Stimulated activated naive CD8-positive, alpha-beta T cell treated with anti-CD3 and anti-CD28 coated beads, Interleukin-15, amount 100 ng/mL, for 72 hours (primary cell): ENCODE measurements around the gene SNX13.
A peak's percentile ranks its signal among the peaks of the same experiment; 100 is the strongest.

ENCODE experiments used
- ATAC-seq: fragments of 150-1000 bp; cut with Tn5 transposase; 2 replicates; pipeline ENCODE4 v1.10.0; 2021; ENCODE audit warnings: mild to moderate bottlenecking, moderate library complexity
- DNase-seq, 2 donors: peaks; one replicate each; pipeline ENCODE4 v3.0.0; 2021 to 2022
- H3K27ac Mint-ChIP-seq, 2 donors: one replicate each; pipeline ENCODE4 v1.8.0; 2022; ENCODE audit warnings: mild to moderate bottlenecking in 2 of 2, mixed read lengths in 2 of 2, moderate library complexity in 2 of 2
- H3K27me3 Mint-ChIP-seq: one replicate; pipeline ENCODE4 v1.8.0; 2022; ENCODE audit warnings: mixed read lengths
- H3K4me1 Mint-ChIP-seq: one replicate; pipeline ENCODE4 v1.8.0; 2022; ENCODE audit warnings: mild to moderate bottlenecking, mixed read lengths
- H3K4me3 Mint-ChIP-seq, 2 donors: one replicate each; pipeline ENCODE4 v1.8.0; 2022; ENCODE audit warnings: mild to moderate bottlenecking in 2 of 2, mixed read lengths in 2 of 2, moderate library complexity in 1 of 2
- H3K9me3 Mint-ChIP-seq, 2 donors: one replicate each; pipeline ENCODE4 v1.8.0; 2022; ENCODE audit warnings: mixed read lengths in 2 of 2

Gene SNX13

DNA sequence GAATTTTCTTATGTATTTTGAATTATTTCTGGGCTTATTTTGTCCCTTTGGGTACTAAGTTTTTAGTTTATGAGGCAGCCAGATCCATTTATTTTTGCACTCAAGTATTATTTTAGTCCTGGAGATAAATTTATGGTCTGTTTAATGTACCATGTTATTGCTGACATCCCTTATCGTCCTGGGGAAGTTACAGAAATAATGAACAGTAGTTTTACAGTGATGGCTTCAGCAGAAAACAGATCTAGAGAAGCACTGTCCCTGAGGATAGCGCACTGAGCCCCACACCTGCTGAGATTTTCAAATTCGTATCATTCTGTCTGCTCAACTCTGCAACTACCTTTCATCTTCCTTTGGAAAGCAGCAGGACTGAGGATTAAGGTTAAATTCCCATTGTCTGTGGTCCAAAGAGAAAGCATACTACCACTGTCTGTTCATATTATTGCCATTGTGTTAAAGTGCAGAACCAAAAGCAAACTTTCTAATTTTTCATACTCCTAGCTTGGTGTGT lies 168.3 kb downstream of the SNX13 start:
- H3K27ac Mint-ChIP-seq = peak overlapping the region in 1 of 2 donors; percentile 31
- H3K4me1 Mint-ChIP-seq = peaks cover 7% of the 10 kb centered on the region
- no peak overlapping the region for H3K4me3 Mint-ChIP-seq
- ATAC-seq = no peak
- peaks cover 0 to under 1% of the 10 kb centered on the region in 2 donors for H3K9me3 Mint-ChIP-seq
- no peak for DNase-seq
- no peaks in the 10 kb centered on the region for H3K27me3 Mint-ChIP-seq

DNA sequence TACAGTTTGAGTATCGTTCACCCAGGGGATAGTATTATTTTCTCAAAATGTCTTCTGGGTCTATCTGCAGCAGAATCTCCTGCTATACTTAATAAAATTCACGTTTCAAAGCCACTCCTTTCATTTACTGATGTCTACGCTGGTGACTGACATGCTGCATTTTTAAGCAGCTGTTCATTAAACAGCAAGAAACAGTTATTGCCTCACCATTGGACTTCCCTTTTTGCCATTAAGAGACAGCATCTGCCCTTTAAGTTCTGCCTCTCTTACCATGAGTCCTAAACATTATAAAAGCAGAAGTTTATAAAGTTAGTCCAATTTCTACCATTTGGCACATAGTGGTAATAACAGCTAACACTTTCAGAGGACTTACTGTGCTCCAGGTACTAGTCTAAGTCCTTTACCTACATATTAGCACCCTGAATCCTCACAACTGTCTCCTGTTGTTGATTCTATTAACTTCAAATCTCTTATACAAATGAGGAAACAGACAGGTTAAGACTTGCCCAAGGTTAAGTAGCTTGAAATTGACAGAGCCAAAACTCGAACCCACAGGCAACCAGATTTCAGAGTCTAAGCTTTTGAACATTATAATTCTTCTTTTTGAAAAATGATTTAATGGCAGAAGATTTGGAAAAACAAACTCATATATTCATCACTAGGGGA lies 169.5 kb downstream of the SNX13 start:
- Mint-ChIP-seq H3K27ac (no peak overlapping the region), H3K4me3 (no peak overlapping the region), H3K4me1 (peaks cover 7% of the 10 kb centered on the region), H3K27me3 (no peaks in the 10 kb centered on the region), H3K9me3 (peaks cover 0 to 7% of the 10 kb centered on the region in 2 donors)
- no peak for ATAC-seq
- DNase-seq = no peak

DNA sequence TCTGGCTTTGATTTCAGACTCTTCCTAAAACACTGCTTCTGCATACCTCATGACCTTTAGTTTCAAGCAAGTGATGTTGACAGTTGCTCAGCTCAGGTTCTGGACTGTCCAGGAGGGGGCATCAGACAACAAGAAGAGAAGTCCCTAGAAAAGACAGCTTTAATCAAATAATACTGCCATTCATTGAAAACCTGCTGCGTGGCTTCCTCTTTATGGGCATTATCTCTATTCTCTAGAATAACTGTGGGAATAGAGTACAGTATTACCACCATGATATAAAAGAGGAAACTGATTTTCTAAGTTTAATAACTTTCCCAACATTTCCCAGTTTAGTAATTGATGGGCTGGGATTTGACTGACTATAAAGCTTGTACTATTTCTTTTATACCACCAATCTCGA lies 170.4 kb downstream of the SNX13 start:
- peaks cover 0 to 7% of the 10 kb centered on the region in 2 donors for H3K9me3 Mint-ChIP-seq
- no peak overlapping the region for H3K27ac Mint-ChIP-seq
- peaks cover 7% of the 10 kb centered on the region for H3K4me1 Mint-ChIP-seq
- DNase-seq = peak; percentile 38 to 54
- peak; percentile 78 for ATAC-seq
- no peak overlapping the region for H3K4me3 Mint-ChIP-seq
- H3K27me3 Mint-ChIP-seq = no peaks in the 10 kb centered on the region

DNA sequence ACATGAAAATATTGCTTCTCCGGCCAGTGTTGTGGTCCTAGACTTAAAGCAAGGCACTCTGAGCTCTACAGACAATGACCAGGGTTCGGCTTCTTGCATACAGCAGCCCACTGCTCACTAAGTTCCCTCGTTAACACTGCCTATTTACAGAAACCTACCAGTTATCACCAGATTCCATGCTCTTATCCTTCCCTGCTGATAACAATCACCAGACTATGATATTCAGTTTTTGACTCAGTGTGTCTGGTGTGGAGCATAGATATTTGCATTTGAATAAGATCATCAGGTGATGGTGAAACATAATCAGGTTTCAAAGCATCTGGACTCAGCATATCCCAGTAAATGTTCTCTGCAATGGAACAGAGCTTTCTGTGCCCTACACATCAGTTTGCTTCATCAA lies 182.3 kb downstream of the SNX13 start:
- no peak overlapping the region for H3K4me3 Mint-ChIP-seq
- H3K27me3 Mint-ChIP-seq = no peaks in the 10 kb centered on the region
- ATAC-seq = no peak

DNA sequence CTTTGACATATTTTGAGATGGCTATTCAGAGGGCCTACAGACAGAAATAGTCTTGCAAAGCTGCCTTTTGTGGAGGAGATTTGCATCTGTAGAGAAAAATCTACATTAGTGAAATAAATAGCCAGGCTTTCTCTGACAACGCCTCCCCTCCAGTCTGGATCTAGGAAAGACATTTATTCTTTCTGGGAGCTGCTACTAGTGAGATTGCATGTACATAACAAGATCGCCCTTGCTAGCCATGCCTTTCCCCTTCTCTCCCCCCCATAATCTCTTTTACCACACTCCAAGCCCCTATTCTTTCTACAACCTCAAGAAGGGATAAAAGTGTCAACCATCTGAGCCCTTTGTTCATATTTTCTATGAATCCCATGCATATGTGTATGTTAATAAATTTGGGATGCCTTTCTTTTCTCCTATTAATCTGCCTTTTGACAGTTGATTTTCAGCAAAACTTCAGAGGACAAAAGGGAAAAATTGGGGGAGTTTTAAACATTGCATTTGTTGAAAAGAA lies 194.2 kb downstream of the SNX13 start:
- H3K9me3 Mint-ChIP-seq = no peaks in the 10 kb centered on the region
- no peak for DNase-seq
- ATAC-seq = no peak
- no peak overlapping the region for H3K27ac Mint-ChIP-seq
- H3K27me3 Mint-ChIP-seq = no peaks in the 10 kb centered on the region
- H3K4me1 Mint-ChIP-seq = no peaks in the 10 kb centered on the region
- H3K4me3 Mint-ChIP-seq = no peak overlapping the region

More for the DNA sequence above, 182.3 kb downstream of the SNX13 start:
- Mint-ChIP-seq H3K4me1 (no peaks in the 10 kb centered on the region), H3K9me3 (peaks cover 1 to 8% of the 10 kb centered on the region in 2 donors), H3K27ac (no peak overlapping the region)
- no peak for DNase-seq

DNA sequence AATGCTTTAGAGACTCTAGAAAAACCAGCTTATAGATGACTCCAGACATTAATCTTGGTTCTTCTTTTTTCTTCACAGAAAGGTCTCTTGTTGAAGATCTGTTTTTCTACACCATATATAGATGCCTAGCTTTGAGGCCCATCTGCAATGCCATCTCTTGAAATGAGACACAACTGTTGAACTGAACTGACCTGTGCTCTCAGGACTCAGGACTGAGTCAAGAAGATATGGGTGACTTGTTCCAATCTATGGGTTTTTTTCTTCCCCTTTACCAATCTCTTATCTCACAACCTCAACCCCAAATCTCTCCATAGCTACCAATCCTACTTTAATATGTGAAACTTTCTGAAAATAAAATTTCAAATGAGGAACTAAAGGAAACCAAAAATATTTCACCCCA lies 194.7 kb downstream of the SNX13 start:
- no peak overlapping the region for H3K4me3 Mint-ChIP-seq
- no peaks in the 10 kb centered on the region for H3K9me3 Mint-ChIP-seq
- no peaks in the 10 kb centered on the region for H3K27me3 Mint-ChIP-seq
- no peak overlapping the region for H3K27ac Mint-ChIP-seq
- DNase-seq (no peak), ATAC-seq (no peak)
- no peaks in the 10 kb centered on the region for H3K4me1 Mint-ChIP-seq

DNA sequence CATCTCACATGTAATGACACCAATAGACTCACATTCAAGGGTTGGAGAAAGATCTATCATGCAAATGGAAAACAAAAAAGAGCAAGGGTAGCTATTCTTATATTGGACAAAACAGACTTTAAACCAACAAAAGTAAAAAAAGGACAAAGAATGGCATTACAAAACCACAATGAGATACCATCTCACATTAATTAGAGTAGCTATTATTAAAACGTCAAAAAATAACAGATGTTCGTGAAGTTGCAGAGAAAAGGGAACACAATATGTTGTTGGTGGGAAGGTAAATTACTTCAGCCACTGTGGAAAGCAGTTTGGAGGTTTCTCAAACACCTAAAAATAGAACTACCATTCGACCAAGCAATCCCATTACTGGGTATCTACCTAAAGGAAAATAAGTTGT lies 197.0 kb downstream of the SNX13 start:
- H3K4me3 Mint-ChIP-seq = no peak overlapping the region
- no peak for DNase-seq
- no peaks in the 10 kb centered on the region for H3K9me3 Mint-ChIP-seq
- H3K27ac Mint-ChIP-seq = no peak overlapping the region
- no peaks in the 10 kb centered on the region for H3K27me3 Mint-ChIP-seq
- no peaks in the 10 kb centered on the region for H3K4me1 Mint-ChIP-seq
- no peak for ATAC-seq

DNA sequence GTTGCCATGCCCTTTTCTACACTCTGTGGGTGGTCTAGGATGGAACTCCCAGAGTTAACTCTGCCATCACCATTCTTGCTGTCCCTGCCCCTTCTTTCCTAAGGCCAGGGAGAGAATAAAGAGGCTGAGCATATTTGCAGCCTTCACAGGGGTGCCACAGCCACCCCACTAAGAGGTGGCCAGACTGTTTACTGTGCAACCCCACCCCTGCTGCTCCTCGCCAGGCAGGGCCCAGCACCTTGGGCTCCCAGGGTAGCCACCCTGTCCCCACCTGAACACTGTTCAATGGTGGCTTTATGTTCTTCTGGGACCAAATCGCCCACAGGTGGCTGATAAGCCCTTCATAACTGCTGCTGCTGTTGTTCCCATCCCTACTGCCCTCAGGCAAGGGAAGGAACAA lies 198.9 kb downstream of the SNX13 start:
- H3K9me3 Mint-ChIP-seq = no peaks in the 10 kb centered on the region
- H3K4me3 Mint-ChIP-seq = no peak overlapping the region
- no peak overlapping the region for H3K27ac Mint-ChIP-seq
- ATAC-seq = peak; percentile 28
- no peaks in the 10 kb centered on the region for H3K4me1 Mint-ChIP-seq
- DNase-seq = no peak
- H3K27me3 Mint-ChIP-seq = no peaks in the 10 kb centered on the region
